Heart right ventricle (tissue), 16 donors: Measurements from ENCODE around the gene TCP1. TPM values are rescaled to one million over a fixed set of nuclear protein-coding genes. Genes with fewer than 3 reads are reported as not detected.

Experiments used
- ATAC-seq, 8 donors: fragments of 200-7000 bp; cut with Tn5 transposase; one replicate each; pipeline ENCODE4 v1.9.1; 2020; ENCODE audit warnings: mild to moderate bottlenecking in 8 of 8, moderate library complexity in 8 of 8, moderate number of reproducible peaks in 1 of 8
- DNase-seq, 2 donors: peaks; one replicate each; pipeline ENCODE4 v3.0.0-alpha.2; 2020
- H3K27ac ChIP-seq, 10 donors: fragments of 200-600 bp; sonication (generic) in 2 of 10; one replicate each; pipeline versions ENCODE4 v1.5.0 to v1.8.0; 2020 to 2022; ENCODE audit warnings: mild to moderate bottlenecking in 3 of 10
- H3K27me3 ChIP-seq, 7 donors: fragments of 200-600 bp; one replicate each; pipeline ENCODE4 v1.8.0; 2021 to 2022; ENCODE audit warnings: mild to moderate bottlenecking in 2 of 7
- H3K36me3 ChIP-seq, 9 donors: fragments of 200-600 bp; sonication (generic) in 1 of 9; one replicate each; pipeline versions ENCODE4 v1.5.0 to v1.8.0; 2020 to 2022; ENCODE audit warnings: mild to moderate bottlenecking in 2 of 9
- H3K4me1 ChIP-seq, 9 donors: fragments of 200-600 bp; sonication (generic) in 1 of 9; one replicate each; pipeline versions ENCODE4 v1.5.0 to v1.8.0; 2020 to 2022; ENCODE audit warnings: mild to moderate bottlenecking in 4 of 9
- H3K4me3 ChIP-seq, 10 donors: fragments of 200-600 bp; sonication (generic) in 2 of 10; one replicate each; pipeline versions ENCODE4 v1.5.0 to v1.8.0; 2020 to 2022; ENCODE audit warnings: mild to moderate bottlenecking in 7 of 10, moderate library complexity in 2 of 10
- H3K9me3 ChIP-seq, 11 donors: fragments of 200-600 bp in 10 of 11; sonication (generic) in 2 of 11; one replicate each; pipeline versions ENCODE4 v1.5.0 to v1.8.0; 2013 to 2022; ENCODE audit warnings: mild to moderate bottlenecking in 2 of 11, control low read depth in 1 of 11, moderate library complexity in 1 of 11
- WGBS, 2 donors: extraction: QIAGEN DNeasy Blood & Tissue Kit; methylation state at CpG; one replicate each; pipeline ENCODE4 v1.1.7; 2013; ENCODE audit warnings: inconsistent platforms in 1 of 2; 5-methylcytosine and 5-hydroxymethylcytosine counted together
- intact Hi-C, 10 donors: fragments of 100-400 bp; cut with DNase I; formaldehyde crosslinking; loops; one replicate each; pipeline versions ENCODE4 v1.11.1 to v1.14.2; 2022
- polyA plus RNA-seq, 2 donors: library from polyadenylated mRNA; stranded (reverse); fragments of 200-250 nt; gene quantifications; one replicate each; pipeline ENCODE4 v1.2.3, GENCODE V29; 2013
- total RNA-seq, 10 donors: library from RNA; stranded (reverse); fragmentation: NEBNext Ultra II Directional in 3 of 10; extraction: Animal tissue kit (Norgen Biotek cat#: 25700) in 3 of 10; gene quantifications; one replicate each; pipeline versions ENCODE4 v1.2.1 to v1.2.4, GENCODE V29; 2021 to 2023
- TF ChIP-seq, protein P1 (sequence below), 9 donors: fragments of 200-600 bp; sonication (generic) in 2 of 9; IDR thresholded peaks; one replicate each; pipeline versions ENCODE4 v1.5.0 to v1.8.0; 2021 to 2022; ENCODE audit warnings: antibody characterized with exemption in 9 of 9, mild to moderate bottlenecking in 5 of 9, moderate library complexity in 1 of 9
- donor health status: Arrhythmogenic right ventricular cardiomyopathy.
- donor health status: ischemic (EF 13 %, LVEDD 7.1; RV severe dilation, severe dysfunction).
- donor health status: healthy with polysubstance abuse.
- donor health status: DM: no; HTN: yes; CAD: no.
- donor health status: DM: no; HTN: no; CAD: no.
- donor health status: ischemic (EF 25% LVEDD 6.9; RV normal size, moderate dysfunction).
- donor health status: ischemic (EF 25% LVEDD 5.7; RV mildly dilated, moderate dysfunction).
- donor health status: healthy.
- donor health status: DM: yes; HTN: yes; CAD: no.
- donor health status: Ischemic cardiomyopathy.
- donor health status: ischemic (EF 35%, LVEDD 5.7; RV mildly dilated, moderate dysfunction).
- donor health status: nonischemic (EF 11% LVEDD 7.7; RV severe dilation, severe dysfunction).
- donor health status: DM: yes; HTN: yes; CAD: no.
- donor health status: PGD.
- donor health status: ischemic (EF 29% LVEDD 5.4; RV normal size, mild dysfunction).
- donor health status: nonischemic (EF 23%, LVEDD 6.1; RV moderate dilation, normal function).

Gene TCP1
- total and polyA plus RNA-seq, 12 donors, result 71.7 to 176 (median 139) TPM

- peak overlapping the region in 3 of 10 donors; percentile 1 to 99 (median 99) for H3K27ac ChIP-seq
- no peaks in the 10 kb centered on the region for H3K9me3 ChIP-seq
- DNase-seq (no peak), ATAC-seq (no peak)
- 25% methylated on average over 4 of the region's 4 CpGs for WGBS, 2 donors
- H3K27me3 ChIP-seq, result no peaks in the 10 kb centered on the region
- peaks cover 0 to 21% (median 0%) of the 10 kb centered on the region in 9 donors for H3K36me3 ChIP-seq
- intact Hi-C loops, result loop anchor here in 9 of 10 donors (2.0 to 10.0 kb wide), 6 partner anchors 33 to 245 kb away; partner anchors contain the start of genes ACAT2 (in 4 of the 9), TCP1 (in 4 of the 9) and SOD2 (in 3 of the 9)
- TF ChIP-seq, protein P1, sequence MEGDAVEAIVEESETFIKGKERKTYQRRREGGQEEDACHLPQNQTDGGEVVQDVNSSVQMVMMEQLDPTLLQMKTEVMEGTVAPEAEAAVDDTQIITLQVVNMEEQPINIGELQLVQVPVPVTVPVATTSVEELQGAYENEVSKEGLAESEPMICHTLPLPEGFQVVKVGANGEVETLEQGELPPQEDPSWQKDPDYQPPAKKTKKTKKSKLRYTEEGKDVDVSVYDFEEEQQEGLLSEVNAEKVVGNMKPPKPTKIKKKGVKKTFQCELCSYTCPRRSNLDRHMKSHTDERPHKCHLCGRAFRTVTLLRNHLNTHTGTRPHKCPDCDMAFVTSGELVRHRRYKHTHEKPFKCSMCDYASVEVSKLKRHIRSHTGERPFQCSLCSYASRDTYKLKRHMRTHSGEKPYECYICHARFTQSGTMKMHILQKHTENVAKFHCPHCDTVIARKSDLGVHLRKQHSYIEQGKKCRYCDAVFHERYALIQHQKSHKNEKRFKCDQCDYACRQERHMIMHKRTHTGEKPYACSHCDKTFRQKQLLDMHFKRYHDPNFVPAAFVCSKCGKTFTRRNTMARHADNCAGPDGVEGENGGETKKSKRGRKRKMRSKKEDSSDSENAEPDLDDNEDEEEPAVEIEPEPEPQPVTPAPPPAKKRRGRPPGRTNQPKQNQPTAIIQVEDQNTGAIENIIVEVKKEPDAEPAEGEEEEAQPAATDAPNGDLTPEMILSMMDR (IDR thresholded peaks at IDR 0.05), result no peak
- peak overlapping the region in 7 of 10 donors; percentile 64 to 96 (median 84) for H3K4me3 ChIP-seq
- peaks cover 0 to 74% (median 63%) of the 10 kb centered on the region in 9 donors for H3K4me1 ChIP-seq
These were observed 59.6 kb downstream of the TCP1 start for GRCh38 chr6:159729598-159730331.

GRCh38 chr6:159728531-159728964 is 60.9 kb downstream of the TCP1 start:
- Histone ChIP-seq H3K36me3 (peaks cover 0 to 21% (median 0%) of the 10 kb centered on the region in 9 donors), H3K4me3 (peak overlapping the region; percentile 64 to 96 (median 86)), H3K4me1 (peaks cover 0 to 66% (median 62%) of the 10 kb centered on the region in 9 donors), H3K27ac (peak overlapping the region in 9 of 10 donors; percentile 99 to 100 (median 99)), H3K27me3 (no peaks in the 10 kb centered on the region), H3K9me3 (no peaks in the 10 kb centered on the region)
- intact Hi-C loops, result loop anchor here in 8 of 10 donors (2.0 to 10.0 kb wide), 6 partner anchors 34 to 246 kb away; partner anchors contain the start of genes ACAT2 (in 4 of the 8), SOD2 (in 3 of the 8) and TCP1 (in 3 of the 8)
- ATAC-seq (no peak), DNase-seq (no peak)
- WGBS, 2 donors, result 1 to 2% methylated on average over 9 of the region's 9 CpGs
- TF ChIP-seq, protein P1 (IDR thresholded peaks at IDR 0.05), result no peak

Other genes with a start within 250 kb of the TCP1 start
- 1,000 to 10,000 TPM in 1 of 10 donors, 100 to 1,000 TPM in 9; 720 to 1,111 (median 848) TPM for gene SOD2, start 96.4 kb downstream of the TCP1 start, total RNA-seq
- gene SOD2, start 96.4 kb downstream of the TCP1 start, polyA plus RNA-seq, result 100 to 1,000 TPM; 144 to 208 TPM
- gene WTAP, start 62.1 kb downstream of the TCP1 start, total RNA-seq, result 10 to 100 TPM; 44.4 to 70.1 (median 47.2) TPM
- gene WTAP, start 62.1 kb downstream of the TCP1 start, polyA plus RNA-seq, result 10 to 100 TPM; 47.8 to 50.4 TPM
- 1 to 10 TPM; 3.4 to 7.5 (median 5.8) TPM for gene ACAT2, start 27.6 kb downstream of the TCP1 start, total RNA-seq
- 10 to 100 TPM in 1 of 2 donors, 1 to 10 TPM in 1; 3.9 to 15.3 TPM for gene ACAT2, start 27.6 kb downstream of the TCP1 start, polyA plus RNA-seq
- gene MRPL18, start 865 bp upstream of the TCP1 start, total RNA-seq, result 10 to 100 TPM; 53.9 to 70.8 (median 58.8) TPM
- gene MRPL18, start 865 bp upstream of the TCP1 start, polyA plus RNA-seq, result 100 to 1,000 TPM; 116 to 131 TPM
- gene PNLDC1, start 10.7 kb upstream of the TCP1 start, total RNA-seq, result under 1 TPM in 4 of 10 donors, not detected in 6; 0.13 to 0.72 (median 0.25) TPM
- under 1 TPM; 0.09 to 0.29 TPM for gene PNLDC1, start 10.7 kb upstream of the TCP1 start, polyA plus RNA-seq
- gene MAS1, start 101.4 kb upstream of the TCP1 start, total RNA-seq, result under 1 TPM in 5 of 10 donors, not detected in 5; 0.02 to 0.04 (median 0.02) TPM
- not detected for gene MAS1, start 101.4 kb upstream of the TCP1 start, polyA plus RNA-seq
- gene IGF2R, start 179.5 kb upstream of the TCP1 start, total RNA-seq, result 10 to 100 TPM; 61.7 to 95.6 (median 72.2) TPM
- 10 to 100 TPM; 13.7 to 21.1 TPM for gene IGF2R, start 179.5 kb upstream of the TCP1 start, polyA plus RNA-seq